GM12865 (cell line): ENCODE results near the gene NME7.
"Not testable (repeated sequence)": the region's sequence is repeated elsewhere in the genome, so short reads cannot be mapped to it uniquely, and the experiment has no call there.

Source experiments
- DNase-seq: peaks from one replicate; pipeline ENCODE4 v3.0.0; 2010; ENCODE audit warnings: low read depth
- H3K4me3 ChIP-seq: 2 replicates; pipeline ENCODE4 v1.5.1; 2011; ENCODE audit warnings: mild to moderate bottlenecking, low read depth, low read length, control low read depth
- CTCF ChIP-seq: IDR thresholded peaks from 2 replicates; pipeline ENCODE4 v1.5.1; 2011; ENCODE audit warnings: low read length, control low read depth, low read depth, inconsistent platforms; ENCODE audit not compliant: insufficient read depth; ENCODE audit errors: missing control alignments

NME7 gene

DNA sequence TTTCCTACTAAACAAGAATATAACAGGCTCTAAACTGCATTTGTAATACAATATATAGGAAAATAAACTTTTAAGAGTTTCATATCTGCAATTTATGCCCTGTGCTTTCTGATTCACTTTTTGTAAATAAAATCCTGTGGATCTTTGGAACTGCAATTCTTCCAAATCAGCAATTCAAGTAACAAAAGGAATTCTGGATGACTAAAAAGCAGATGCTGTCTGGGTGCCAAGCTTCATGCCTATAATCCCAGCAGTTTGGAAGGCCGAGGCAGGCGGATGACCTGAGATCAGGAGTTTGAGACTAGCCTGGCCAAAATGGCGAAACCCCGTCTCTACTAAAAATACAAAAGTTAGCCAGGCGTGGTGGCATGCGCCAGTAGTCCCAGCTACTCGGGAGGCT lies 6.3 kb downstream of the NME7 start:
- DNase-seq: no peak
- no peak for TF ChIP-seq CTCF
- no peak overlapping the region for H3K4me3 ChIP-seq

GRCh38 chr1:169360415-169360814 lies 7.2 kb downstream of the NME7 start:
- no peak for DNase-seq
- TF ChIP-seq CTCF: no peak
- H3K4me3 ChIP-seq: no peak overlapping the region

DNA sequence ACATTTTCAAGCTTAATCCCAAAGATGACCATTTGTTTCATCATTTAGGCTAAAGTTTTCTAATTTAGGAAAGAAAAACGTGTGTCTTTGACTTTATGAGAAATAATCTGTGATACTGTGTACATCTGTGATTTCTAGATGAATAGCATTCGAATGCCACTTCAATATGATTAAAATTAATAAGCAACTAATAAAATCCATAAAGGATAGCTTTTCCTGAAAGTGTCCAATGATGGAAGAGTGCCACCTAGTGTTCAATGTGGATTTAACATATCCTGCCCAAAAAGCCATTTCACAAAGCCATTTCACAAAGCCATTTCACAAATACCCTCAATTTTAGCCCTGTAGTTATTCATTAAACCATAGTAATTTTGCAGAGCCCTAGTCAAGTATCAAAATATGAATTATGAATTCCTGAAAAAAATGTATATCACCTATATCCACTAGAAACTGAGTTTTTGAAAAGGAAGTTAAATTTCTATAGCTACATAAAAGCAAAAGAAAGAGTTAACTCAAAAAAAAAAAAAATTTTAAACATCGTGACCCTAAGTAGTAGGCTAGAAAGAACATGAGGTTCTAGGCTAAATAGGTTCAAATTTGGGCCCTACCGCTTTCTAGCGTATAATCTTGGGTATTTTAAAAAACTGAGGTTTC lies 19.1 kb downstream of the NME7 start:
- peak; percentile 62 for TF ChIP-seq CTCF
- DNase-seq: peak; percentile 66
- H3K4me3 ChIP-seq: no peak overlapping the region

DNA sequence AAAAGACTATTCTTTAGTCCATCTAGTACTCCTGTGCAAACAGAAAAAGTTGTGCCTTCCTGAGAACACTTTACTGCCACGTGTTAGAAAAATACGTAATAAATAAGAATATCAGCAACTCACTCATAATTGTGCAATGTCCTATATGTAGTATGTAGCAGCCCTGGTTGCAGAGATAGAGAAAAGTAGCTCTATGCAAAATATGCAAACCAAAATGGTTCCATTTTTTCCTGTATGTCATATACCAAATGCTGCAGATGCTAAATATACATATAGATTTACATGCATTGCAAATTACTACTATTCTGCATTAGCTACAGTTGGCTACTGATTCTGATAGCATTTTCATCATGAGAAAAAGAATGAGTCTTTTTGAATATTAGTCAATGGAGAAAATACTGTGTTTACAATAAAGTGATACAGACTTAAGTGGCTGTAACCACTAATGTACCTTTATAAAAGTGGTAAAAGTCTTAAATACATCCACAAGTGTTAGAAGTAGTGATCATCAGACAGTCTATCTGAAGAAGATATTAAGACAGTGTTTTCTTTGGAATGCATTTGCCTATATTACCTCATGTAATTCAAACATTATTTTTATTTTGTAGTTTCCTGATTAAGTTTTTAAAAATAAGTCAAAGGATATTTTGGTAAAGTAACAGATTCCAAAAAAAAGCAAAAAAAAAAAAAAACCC lies 19.8 kb downstream of the NME7 start:
- H3K4me3 ChIP-seq: no peak overlapping the region
- TF ChIP-seq CTCF: no peak
- DNase-seq: no peak

DNA sequence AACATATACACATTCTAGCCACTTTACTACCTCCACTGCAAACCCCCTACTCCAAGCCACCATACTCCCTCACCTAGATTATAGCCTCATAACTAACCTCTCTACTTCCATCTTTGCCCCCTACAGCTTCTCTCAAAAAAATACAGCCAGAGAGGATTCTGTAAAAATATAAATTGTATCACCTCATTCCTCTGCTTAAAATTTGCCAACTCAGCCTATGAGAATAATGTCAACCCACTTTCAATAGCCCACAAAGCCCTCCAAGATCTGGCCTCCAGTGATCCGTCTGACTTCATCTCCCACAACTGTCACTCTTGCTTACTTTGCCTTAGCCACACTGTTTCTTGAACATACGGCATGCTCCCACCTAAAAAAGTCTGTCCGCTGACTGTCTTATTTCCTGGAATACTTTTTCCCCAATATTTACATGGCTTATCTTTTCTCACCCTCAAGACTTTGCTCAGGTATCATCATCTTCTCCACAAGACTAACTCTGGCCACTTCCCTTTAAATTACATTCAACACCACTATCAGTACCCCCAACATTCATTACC lies 21.5 kb downstream of the NME7 start:
- no peak for DNase-seq
- TF ChIP-seq CTCF: no peak
- H3K4me3 ChIP-seq: no peak overlapping the region

GRCh38 chr1:169345511-169345910 lies 22.1 kb downstream of the NME7 start:
- H3K4me3 ChIP-seq: no peak overlapping the region
- no peak for TF ChIP-seq CTCF
- DNase-seq: no peak

GRCh38 chr1:169342096-169342495 lies 25.5 kb downstream of the NME7 start:
- DNase-seq, H3K4me3 ChIP-seq: not testable (repeated sequence)
